ENCODE results near the gene POLR2M.
A peak's percentile ranks its signal among the peaks of the same experiment; 100 is the strongest.

The POLR2M gene

DNA sequence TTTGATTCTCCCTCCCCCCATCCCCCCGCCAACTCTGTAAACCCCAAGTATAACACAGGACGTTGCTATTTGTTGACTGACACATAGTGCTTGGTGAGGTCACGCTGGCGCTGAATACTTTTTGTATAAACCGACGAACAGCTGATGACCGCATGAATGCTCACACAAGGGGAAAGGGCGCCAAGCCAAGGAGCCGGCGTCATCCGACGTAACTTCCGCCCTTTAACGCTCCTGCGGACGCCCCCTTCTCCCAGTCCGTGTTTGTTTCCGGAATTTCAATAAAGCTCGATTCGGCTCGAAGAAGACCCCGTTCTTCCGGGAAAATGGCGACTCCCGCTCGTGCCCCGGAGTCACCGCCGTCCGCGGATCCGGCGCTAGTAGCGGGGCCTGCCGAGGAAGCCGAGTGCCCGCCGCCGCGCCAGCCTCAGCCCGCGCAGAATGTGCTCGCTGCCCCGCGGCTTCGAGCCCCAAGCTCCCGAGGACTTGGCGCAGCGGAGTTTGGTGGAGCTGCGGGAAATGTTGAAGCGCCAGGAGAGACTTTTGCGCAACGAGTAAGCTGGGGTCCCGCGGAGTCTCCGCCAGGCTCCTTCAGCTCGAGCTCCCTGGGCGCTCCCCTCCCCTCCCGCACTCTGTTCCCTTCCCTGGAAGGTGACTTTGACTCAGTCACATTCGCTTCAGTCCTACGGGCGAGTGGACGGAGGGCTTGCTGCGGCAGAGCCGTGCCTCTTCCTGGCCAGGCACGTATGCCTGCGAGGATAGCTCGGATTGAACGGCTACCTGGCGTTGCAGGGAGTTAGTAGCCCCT lies at the start of gene POLR2M:
Gene POLR2M (plus strand): TSS at position 310 of the 805 bp plus-strand sequence. CDS start 129 bp downstream, at position 439.
- DNase-seq (ENCODE audit: low read depth in 3 of 3): peak; percentile 63 to 81 (median 80)

DNA sequence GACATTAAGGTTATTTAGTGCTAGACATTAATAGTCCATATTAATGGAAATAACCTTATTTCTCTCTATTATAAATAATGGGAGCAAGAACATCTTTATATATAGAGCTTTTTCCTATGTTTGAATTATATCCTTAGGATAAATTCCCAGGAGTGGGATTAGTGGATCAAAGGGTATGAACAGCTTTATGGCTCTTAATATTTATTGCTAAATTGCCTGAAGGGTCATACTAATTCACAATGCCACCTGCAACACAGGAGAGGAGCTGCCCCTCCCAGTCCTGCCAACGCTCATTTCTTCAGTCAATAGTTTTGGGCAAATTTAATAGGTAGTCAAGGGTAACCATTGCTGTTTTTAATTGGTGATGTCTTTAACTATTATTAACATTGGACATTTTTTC lies 48.9 kb upstream of the POLR2M start:
- no peak for DNase-seq (ENCODE audit: low read depth in 3 of 3)

DNA sequence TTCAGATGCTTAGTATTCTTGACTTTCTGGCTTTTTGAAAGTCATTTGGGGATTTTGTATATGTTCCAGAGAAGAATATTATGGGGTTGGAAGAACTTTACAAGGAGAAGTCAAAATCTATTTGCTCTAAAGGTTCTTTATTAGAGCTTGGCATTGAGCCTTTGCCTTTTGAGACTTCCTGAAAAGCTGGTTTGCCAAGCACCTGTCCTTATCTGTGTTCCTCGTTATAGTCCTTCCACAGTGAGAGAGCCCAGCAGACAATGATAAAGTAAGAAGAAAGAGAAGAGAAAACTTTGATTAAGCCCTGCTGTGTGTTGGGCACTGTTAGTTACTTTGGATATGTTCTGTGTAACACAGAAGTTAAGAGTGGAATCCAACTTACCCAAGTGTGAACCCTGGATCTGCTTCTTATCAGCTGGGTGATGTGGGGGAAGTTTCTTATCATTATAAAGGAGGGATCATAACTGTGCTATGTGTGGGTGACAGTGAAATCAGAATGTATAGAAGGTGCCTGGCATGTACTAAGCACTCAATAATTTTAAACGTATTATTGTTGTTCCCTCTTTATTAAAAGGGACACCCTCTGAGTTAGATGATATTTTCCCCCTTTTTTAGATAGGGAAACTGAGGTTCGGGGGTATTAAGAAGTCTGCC lies 44.3 kb upstream of the POLR2M start:
- no peak for DNase-seq (ENCODE audit: low read depth in 3 of 3)

DNA sequence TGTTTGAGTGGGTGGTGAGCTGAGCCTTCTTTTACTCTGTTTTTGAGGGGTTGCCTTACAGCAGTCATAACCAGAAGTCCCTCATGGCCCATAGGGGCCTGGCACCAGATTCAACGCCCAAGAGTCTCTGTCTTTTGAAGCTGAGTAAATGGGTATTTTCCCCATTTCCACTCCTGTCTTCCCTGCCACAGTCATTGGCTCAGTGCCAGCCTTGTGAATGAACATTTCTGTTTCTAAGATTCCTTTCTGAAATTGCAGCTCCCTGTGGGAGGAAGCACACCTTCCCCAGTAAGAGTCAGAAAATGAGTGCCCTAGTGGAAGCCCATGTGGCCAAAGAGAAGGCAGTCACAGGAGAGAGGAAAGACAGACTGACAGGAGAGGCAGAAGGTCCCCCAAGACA lies 43.7 kb upstream of the POLR2M start:
- DNase-seq (ENCODE audit: low read depth in 3 of 3): no peak

DNA sequence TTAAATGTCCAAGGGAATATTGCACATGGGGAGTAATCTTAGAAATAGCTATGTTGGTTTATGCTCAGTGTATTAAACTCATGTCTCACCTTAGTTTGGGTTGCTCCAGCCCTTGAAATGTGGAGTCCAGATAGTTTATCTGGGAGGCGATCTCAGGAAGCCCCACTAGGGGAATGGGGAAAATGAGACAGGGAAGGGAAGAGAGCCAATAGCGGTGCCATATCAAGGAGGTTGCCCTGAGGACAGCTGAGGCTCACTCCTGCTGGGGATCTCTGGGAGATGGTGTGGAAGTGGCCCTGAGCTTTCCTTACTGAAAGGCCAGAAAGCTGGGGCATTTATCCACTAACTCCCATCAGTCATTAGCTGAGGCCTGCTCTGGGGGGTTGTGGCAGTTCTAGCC lies 43.3 kb upstream of the POLR2M start:
- no peak for DNase-seq (ENCODE audit: low read depth in 3 of 3)

DNA sequence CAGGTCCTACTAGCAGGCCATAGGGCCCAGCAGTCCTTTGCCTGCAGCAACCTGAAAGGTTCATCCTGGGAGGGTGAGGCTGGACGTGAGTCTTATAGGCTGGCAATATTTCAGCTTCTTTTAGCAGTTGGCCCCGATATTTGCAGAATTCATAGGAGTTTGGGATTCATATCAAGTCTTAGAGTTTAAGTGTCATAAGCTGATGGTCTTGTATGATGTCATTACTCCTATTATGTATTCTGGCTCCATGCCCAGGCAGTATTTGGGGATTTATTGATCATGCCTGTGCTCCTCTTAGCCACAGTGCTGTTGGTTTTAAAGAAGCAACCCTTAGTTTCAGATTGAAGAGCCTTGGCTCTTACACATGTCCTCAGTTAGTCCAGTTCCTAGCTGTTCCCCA lies 41.3 kb upstream of the POLR2M start:
- no peak for DNase-seq (ENCODE audit: low read depth in 3 of 3)

DNA sequence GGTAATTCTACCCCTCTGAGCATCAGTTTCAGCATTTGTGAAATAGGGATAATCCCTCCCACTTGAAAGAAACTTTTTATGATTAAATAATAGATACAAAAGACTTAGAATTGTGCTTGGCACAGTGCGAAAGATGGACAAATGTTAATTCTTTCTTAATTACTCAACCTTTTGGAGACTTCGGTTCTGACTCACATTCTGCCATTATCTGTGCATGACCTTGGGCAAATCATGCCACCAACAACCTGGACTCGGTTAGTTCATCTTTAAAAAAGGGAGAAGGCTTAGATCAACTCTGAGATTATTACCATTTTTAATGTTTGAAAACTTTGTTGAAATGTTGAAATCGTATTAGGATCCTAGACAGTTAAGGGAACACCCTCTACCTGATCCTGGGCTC lies 40.6 kb upstream of the POLR2M start:
- no peak for DNase-seq (ENCODE audit: low read depth in 3 of 3)

DNA sequence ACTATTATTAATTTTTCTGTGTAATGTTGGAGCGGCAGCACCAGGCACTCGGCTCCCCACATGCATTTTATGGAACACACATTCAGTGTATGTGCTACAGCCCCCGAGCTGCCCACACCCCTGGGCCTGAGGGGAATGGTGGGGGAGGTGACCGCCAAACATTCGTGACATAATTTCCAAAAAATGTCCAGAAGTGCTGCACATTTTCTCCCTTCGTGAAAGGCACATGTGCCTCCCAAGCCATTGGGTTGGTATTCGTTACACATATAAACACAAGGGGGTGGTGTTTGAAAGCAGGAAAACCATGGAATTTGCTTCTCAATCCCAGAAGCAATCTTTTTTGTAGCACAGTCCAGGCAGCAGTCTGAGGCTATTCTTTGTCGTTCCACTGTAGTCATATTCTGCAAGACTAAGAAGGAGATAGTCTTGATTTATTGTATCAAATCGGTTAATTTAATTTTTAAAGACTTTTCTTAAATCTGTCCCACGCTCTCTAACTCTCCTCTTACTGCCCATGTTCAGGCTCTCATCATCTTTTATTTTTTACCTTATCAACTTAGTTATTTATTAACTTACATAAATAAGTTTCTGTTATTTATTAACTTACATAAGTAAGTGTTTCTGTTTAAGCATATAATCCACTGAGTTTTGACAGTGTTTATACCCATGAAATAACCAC lies 39.2 kb upstream of the POLR2M start:
- no peak for DNase-seq (ENCODE audit: low read depth in 3 of 3)

DNA sequence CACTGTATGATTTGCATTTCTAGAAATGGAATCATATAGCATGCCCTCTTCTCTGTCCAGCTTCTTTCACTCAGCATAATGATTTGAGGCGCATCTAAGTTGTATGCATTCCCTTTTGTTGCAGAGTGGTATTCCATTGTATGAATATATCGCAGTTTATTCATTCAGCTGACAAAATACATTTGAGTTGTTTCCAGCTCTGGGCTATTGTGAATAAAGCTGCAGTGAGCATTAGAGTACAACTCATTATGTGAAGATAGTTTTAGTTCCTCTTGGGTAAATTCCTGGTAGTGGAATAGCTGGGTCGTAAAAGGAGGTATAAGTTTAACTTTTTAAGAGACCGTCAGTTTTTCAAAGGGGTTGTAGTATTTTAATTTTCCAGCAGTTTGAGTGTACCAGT lies 38.5 kb upstream of the POLR2M start:
- DNase-seq (ENCODE audit: low read depth in 3 of 3): no peak

DNA sequence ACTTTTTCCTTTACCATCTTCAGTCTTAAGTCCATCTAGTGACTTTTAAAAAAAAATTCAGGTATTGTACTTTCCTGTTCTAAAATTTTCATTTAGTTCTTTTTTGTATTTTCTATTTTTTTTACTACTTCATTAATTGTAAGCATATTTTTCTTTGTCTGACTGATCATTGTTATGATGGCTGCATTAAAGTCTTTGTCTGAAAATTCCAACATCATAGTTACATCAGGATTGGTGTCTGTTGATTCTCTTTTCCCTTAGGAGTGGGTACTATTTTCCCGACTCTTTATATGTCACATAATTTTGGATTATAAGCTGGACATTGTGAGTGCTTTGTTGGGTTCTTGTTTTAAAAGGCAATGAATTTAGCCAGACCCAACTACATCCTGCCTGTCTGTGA lies 34.9 kb upstream of the POLR2M start:
- DNase-seq (ENCODE audit: low read depth in 3 of 3): no peak

DNA sequence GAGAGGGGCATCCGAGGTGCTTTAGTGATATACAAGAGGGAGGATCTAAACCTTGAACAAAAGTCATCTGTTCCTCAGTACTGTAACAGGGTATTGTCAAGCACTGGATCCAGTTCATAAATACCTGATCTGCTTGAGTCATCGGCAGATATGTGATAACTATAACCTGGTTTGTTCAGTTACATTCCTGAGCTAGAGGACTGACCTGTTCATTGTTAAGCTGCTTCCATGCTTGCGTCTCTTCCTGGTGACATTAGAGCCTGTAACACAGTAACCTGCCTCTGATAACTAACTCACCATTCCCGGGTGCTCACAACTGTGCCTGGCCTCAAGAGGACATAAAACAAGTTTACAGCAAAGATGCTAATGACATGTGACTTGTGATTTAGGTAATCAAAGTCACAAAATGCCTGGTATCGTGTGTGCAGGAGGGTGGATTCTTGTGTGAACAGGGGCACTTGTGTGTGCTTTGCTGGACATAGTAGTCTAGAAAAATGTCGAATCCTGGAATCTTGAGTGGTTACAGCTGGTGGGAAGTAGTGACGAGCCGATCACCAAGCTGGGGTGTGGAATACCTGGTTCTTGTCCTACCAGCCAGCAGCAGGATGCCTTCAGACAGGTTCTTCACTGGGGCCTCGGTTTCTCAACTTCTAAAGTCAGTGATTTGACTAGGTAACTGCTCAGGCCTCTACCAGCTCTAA lies 30.9 kb upstream of the POLR2M start:
- no peak for DNase-seq (ENCODE audit: low read depth in 3 of 3)

DNA sequence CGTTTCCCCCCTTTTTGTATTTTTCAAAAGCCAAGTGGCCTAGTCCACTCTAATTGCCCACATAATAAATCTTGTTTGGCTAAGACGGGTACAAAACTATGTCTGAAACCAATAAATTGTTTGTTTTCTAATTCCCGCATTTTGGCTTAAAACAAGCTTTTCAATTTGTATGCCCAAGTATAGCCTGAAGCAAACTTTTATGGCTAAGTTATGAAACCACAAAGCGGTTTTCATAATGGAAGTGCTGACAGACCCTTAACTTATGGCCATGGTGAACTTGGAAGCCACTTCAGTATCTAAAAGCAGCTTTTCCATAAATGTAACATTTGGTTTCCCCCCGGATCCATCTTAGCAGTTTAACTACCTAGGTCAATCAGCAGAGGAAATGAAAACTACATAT lies 29.9 kb upstream of the POLR2M start:
- no peak for DNase-seq (ENCODE audit: low read depth in 3 of 3)

DNA sequence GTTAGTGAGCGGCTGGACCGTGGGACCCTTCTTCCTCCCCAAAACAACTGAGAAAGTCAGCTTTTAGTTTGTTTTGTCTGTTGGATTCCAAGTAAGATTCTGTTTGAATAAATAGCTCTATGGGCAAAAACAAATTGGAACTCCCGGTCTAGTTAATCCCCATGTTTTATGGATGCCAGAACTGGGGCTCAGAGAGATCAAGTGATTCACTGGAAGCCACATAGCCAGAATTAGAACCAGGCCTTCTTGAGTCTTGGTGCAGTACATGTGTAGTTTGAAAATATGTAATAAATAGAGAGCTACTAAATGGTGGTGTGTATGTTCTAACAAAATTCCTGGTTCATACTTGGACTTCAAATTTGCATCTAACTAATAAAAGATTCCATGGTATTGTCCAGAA lies 29.3 kb upstream of the POLR2M start:
- DNase-seq (ENCODE audit: low read depth in 3 of 3): no peak

DNA sequence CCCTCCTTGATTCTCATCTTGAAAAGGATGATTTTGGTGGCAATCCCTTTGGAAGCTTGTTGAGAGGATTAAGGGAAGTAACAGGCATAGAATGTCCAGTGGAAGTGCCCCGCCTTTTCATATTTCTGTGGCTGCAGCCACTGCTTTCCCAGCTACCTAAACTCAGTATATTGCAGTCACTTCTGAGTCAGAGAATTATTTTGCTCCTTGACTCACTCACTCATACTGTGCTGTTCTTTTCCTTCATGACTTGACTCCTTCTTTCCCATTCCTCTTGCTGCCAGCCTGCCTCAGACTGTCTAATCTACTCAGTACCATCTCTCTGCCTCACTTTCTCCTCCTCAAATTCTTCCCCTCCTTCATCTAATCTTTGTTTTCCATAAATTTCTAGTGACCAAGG lies 26.5 kb upstream of the POLR2M start:
- no peak for DNase-seq (ENCODE audit: low read depth in 3 of 3)

DNA sequence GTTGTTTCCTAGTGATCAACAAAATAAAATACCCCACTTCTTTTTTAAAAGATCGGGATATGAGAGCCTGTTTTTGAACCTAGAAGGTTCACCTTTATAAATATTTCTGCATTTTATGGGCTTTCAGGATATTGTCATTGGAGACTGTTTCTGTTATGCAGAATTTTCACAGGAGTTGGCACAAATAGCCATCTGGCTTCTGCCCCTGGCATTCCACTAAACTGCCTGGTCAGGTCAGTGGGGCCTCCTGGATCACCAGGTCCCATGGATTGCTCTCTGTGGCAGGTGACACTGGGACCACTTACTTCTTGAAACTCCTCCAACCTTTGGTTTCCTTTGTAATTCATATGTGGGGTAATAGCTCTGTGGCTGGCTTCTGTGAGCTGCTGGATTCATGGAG lies 25.5 kb upstream of the POLR2M start:
- DNase-seq (ENCODE audit: low read depth in 3 of 3): no peak

DNA sequence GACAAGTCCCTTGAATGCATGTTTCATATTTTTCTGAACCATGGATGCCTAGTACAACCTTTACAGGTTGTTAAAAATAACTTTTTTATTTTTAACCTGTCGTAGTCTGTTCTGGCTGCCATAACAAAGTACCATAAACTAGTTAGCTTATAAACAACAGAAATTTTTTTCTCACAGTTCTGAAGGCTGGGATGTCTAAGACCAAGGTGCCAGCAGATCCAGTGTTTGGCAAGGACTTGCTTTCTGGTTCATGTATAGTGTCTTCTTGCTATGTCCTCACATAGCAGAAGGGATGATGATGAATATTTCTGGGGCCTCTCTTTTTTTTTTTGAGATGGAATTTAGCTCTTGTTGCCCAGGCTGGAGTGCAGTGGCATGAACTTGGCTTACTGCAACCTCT lies 23.0 kb upstream of the POLR2M start:
- no peak for DNase-seq (ENCODE audit: low read depth in 3 of 3)

DNA sequence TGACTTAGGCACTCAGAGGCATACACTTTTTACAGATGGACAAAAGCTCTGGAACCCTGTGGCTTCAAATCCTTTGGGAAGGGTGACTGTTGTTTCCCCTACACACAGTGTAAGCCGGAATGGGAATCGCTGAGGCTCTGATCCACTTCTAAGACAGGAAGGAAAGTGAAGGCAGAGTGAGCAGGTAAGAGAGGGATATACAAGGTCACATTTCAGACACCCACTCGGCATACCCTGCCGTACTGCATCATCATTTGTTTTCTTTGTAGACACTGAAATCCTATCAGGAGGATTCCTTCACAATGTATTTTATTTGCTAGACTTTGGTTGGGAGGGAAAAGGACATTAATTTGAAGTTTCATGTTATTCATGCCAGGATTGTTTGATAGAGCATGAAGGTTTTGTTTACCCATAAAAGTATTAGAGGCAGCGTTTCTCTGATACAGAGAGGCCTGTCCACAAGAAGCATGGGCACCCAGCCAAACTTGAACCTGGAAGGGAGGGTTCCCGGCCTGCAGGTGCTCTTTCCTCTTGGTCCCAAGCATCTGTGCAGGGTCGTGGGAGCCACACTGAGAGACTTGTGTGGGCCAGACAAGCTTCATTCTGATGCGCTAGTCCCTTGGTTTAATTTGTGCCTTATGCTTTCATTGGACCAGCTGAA lies 21.9 kb upstream of the POLR2M start:
- DNase-seq (ENCODE audit: low read depth in 3 of 3): no peak

DNA sequence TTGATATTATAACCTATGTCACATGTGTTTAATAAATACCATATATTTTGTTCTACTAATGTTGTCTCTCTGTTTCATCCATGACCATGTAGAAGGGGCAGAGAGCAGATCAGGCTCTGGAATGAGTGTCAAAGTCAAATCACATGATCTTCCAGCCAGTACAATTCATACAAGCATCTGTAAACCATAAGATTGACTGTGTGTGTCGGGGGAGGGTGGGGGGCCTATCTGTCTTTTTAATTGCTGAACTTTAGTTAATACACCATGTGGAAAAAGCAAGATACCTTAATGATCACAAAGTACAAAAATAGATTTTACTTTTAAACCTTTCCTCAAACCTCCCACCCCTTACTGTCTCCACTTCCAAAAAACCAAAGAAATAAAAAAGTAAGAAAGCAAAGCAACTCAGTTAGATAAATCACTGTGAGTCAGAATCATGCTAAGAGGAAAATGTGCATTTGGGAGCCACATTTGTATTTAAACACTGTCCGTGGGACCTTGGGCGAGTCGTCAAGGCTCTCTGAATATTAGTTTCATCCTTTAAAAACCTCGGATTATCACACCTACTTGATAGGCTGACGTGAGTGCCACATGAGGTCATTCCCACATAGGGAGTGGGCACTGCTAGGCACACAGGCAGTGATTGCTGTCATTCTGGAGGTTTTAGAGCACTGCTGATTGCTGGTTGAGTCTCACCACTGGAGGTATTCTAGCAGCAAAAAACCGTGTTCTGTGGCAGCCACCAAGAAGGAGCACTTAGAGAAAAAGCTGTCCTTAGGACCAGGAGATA lies 21.0 kb upstream of the POLR2M start:
- DNase-seq (ENCODE audit: low read depth in 3 of 3): no peak

DNA sequence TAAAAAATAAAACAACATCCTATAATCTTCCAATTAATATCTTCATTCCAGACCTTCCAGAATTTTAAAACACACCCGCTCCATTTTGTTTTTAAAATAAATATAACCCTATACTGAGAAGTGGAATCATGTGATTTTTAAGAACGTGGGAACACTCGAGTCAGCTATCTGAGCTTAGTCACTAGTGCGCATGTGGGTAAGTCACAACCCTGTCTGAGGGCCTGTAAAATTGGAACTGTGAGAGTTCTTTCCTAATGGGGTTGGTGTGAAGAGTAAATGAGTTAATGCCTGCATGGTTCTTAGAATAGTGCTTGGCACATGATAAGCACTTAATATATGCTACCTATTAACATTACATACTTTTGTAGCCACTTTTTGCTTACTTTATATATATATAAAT lies 19.9 kb upstream of the POLR2M start:
- DNase-seq (ENCODE audit: low read depth in 3 of 3): no peak

DNA sequence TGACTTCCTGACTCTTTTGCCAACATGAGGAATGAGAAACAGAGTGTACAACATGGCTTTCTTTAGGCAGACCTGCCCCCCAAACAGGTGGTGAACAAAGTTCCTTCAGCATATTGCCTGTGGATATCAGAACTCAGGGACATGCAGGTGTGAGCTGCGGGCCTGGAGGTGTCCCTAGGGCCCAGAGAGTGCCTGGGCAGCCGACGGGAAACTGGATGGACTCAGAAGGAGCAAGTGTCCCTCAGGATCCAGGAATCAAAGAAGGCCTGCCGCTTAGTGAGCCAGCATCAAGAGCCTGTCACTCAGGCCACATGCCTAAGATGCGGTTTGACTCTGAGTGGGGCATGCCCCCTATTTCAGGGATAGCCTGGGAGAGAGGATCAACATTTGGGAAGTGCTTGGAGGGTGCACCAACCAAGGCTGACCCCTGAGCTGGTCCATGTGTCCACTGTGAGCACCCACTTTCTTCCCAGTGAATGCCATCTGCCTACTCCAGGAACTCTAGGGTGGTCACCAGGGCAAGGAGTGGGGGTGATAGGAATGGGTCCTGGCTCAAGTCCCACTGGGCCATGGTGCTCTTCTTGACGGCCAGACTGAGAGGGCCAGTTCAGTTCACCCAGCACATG lies 16.1 kb upstream of the POLR2M start:
- no peak for DNase-seq (ENCODE audit: low read depth in 3 of 3)

DNA sequence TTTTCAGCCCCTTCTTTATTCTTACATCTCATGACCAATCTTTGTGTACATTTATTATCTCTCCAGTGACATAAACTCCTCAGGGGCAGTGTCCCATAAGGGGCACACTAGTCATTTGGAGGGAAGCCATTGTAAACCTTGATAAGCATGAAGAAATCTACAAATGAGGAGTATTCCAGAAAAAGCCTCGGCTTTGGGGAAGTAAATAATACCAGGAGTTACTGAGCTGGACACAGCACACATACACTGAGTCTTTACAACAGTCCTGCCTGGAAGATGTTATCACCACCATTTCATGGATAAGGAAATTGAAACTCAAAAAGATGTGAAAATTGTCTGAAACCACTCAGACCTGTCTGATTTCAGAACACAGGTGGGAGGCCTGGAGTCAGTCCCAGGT lies 15.4 kb upstream of the POLR2M start:
- no peak for DNase-seq (ENCODE audit: low read depth in 3 of 3)

All from stimulated activated CD4-positive, alpha-beta T cell treated with anti-CD3 and anti-CD28 coated beads, TNF-alpha, amount 100 ng/mL, for 4 hours (primary cell).